HCT116 (cell line): Measurements from ENCODE around the gene SIT1. TPM values are rescaled to one million over a fixed set of nuclear protein-coding genes. Genes with fewer than 3 reads are reported as not detected.
A peak's percentile ranks its signal among the peaks of the same experiment; 100 is the strongest.

ENCODE experiments used
- ATAC-seq: fragments of 200-7000 bp; cut with Tn5 transposase; 2 replicates; pipeline ENCODE4 v1.9.1; 2020; ENCODE audit warnings: mild to moderate bottlenecking, moderate library complexity
- BruUV-seq: library from RNA; stranded (reverse); fragments of 400-500 nt; replicated peaks from 2 replicates; lab custom pipeline; 2021; lab: Mats Ljungman, UMichigan
- CTCF ChIA-PET: fragments of 300-600 bp; sonication (Branson Sonifier 250); formaldehyde crosslinking; loops from one replicate; lab custom pipeline; 2021; ENCODE audit warnings: antibody characterized with exemption; lab: Charles Lee
- POLR2A ChIA-PET: fragments of 300-600, 350-600 bp; sonication (Branson Sonifier 250); formaldehyde crosslinking; loops from one replicate; lab custom pipeline; 2021; ENCODE audit warnings: antibody characterized with exemption; lab: Charles Lee
- RAD21 ChIA-PET, 2 experiments: fragments of 300-600 bp; sonication (Branson Sonifier 250); formaldehyde crosslinking; loops; one replicate each; lab custom pipeline; 2023; ENCODE audit warnings: low total read pairs in 2 of 2; ENCODE audit not compliant: uncharacterized antibody in 2 of 2, unreplicated experiment in 2 of 2, low non-redundant PET in 1 of 2; lab: Charles Lee
- DNase-seq: peaks from one replicate; pipeline ENCODE4 v3.0.0-alpha.2; 2010; ENCODE audit warnings: low read depth, low spot score
- H2AFZ ChIP-seq: fragments of 200-600 bp; shearing (Covaris generic), sonication (generic); 2 replicates; pipeline ENCODE4 v1.6.1; 2017; ENCODE audit warnings: low read depth, mixed run types, mixed read lengths, antibody characterized with exemption, low read length; ENCODE audit not compliant: poor library complexity, severe bottlenecking
- H3K27ac ChIP-seq: 2 replicates; pipeline ENCODE4 v1.5.1; 2012; ENCODE audit warnings: low read depth, low read length
- H3K27me3 ChIP-seq: fragments of 200-600 bp; sonication (generic); 2 replicates; pipeline ENCODE4 v1.6.1; 2016; ENCODE audit warnings: mixed run types, low read length, mixed read lengths; ENCODE audit not compliant: insufficient read depth
- H3K36me3 ChIP-seq, 2 experiments: fragments of 200-500 bp in 1 of 2; fragments of 200-600 bp in 1 of 2; sonication (Bioruptor generic) in 1 of 2; sonication (generic) in 1 of 2; 2 replicates each; pipeline versions ENCODE4 v1.5.1 to v1.6.1; 2014 to 2016; ENCODE audit warnings: low read length in 2 of 2, inconsistent platforms in 1 of 2, mixed read lengths in 1 of 2, mixed run types in 1 of 2; ENCODE audit not compliant: insufficient read depth in 2 of 2, control insufficient read depth in 1 of 2
- H3K4me1 ChIP-seq, 2 experiments: fragments of 200-600 bp in 1 of 2; sonication (generic) in 1 of 2; 2 replicates each; pipeline versions ENCODE4 v1.5.1 to v1.6.1; 2012 to 2017; ENCODE audit warnings: low read length in 2 of 2, inconsistent platforms in 1 of 2, mild to moderate bottlenecking in 1 of 2, mixed read lengths in 1 of 2, mixed run types in 1 of 2, moderate library complexity in 1 of 2; ENCODE audit not compliant: insufficient read depth in 2 of 2, control insufficient read depth in 1 of 2
- H3K4me2 ChIP-seq: fragments of 200-600 bp; sonication (generic); 2 replicates; pipeline ENCODE4 v1.6.1; 2017; ENCODE audit warnings: mixed run types, low read length, mixed read lengths
- H3K4me3 ChIP-seq, 2 experiments: fragments of 200-600 bp in 1 of 2; sonication (generic) in 1 of 2; replicated peaks in 1 of 2; 2 replicates each; pipeline ENCODE4 v1.5.1; 2011 to 2016; ENCODE audit warnings: low read length in 2 of 2, control low read depth in 1 of 2, low read depth in 1 of 2, mild to moderate bottlenecking in 1 of 2, mixed read lengths in 1 of 2, mixed run types in 1 of 2
- H3K79me2 ChIP-seq: fragments of 200-600 bp; sonication (generic); 2 replicates; pipeline ENCODE4 v1.6.1; 2017; ENCODE audit warnings: mild to moderate bottlenecking, mixed run types, low read length, moderate library complexity, mixed read lengths; ENCODE audit not compliant: insufficient read depth
- H3K9ac ChIP-seq: fragments of 200-600 bp; sonication (generic); 2 replicates; pipeline ENCODE4 v1.6.1; 2016; ENCODE audit warnings: low read length, mixed read lengths
- H3K9me2 ChIP-seq: fragments of 200-600 bp; sonication (generic), shearing (Covaris generic); 2 replicates; pipeline ENCODE4 v1.6.1; 2017; ENCODE audit warnings: mixed run types, mild to moderate bottlenecking, moderate library complexity; ENCODE audit not compliant: insufficient read depth
- H3K9me3 ChIP-seq, 2 experiments: fragments of 200-500 bp in 1 of 2; fragments of 200-600 bp in 1 of 2; sonication (Bioruptor generic) in 1 of 2; sonication (generic) in 1 of 2; 2 replicates each; pipeline ENCODE4 v1.6.1; 2014 to 2017; ENCODE audit warnings: low read length in 2 of 2, mixed read lengths in 2 of 2, inconsistent platforms in 1 of 2, low read depth in 1 of 2, mild to moderate bottlenecking in 1 of 2, mixed run types in 1 of 2, moderate library complexity in 1 of 2; ENCODE audit not compliant: control insufficient read depth in 1 of 2, insufficient read depth in 1 of 2
- H4K20me1 ChIP-seq: fragments of 200-600 bp; sonication (generic), shearing (Covaris generic); 2 replicates; pipeline ENCODE4 v1.6.1; 2017; ENCODE audit warnings: mixed run types, mild to moderate bottlenecking, moderate library complexity; ENCODE audit not compliant: insufficient read depth
- ATF3 ChIP-seq: IDR thresholded peaks from 2 replicates; pipeline ENCODE4 v1.6.1; 2012
- CBX3 ChIP-seq: IDR thresholded peaks from 2 replicates; pipeline ENCODE4 v1.6.1; 2012; ENCODE audit warnings: low read depth
- CTCF ChIP-seq, 3 experiments: fragments of 200-600 bp in 1 of 3; sonication (generic) in 1 of 3; IDR thresholded peaks in 2 of 3; conservative IDR thresholded peaks in 1 of 3; 2 replicates each; pipeline ENCODE4 v1.5.1; 2012 to 2017; ENCODE audit warnings: low read depth in 2 of 3, low read length in 2 of 3, antibody characterized with exemption in 1 of 3, borderline replicate concordance in 1 of 3, control low read depth in 1 of 3, mild to moderate bottlenecking in 1 of 3, mixed read lengths in 1 of 3, mixed run types in 1 of 3, moderate library complexity in 1 of 3; ENCODE audit not compliant: insufficient read depth in 1 of 3
- EGR1 ChIP-seq: IDR thresholded peaks from 2 replicates; pipeline ENCODE4 v1.6.1; 2012; ENCODE audit warnings: low read depth
- EZH2 ChIP-seq: fragments of 200-600 bp; sonication (generic); IDR thresholded peaks from 2 replicates; pipeline ENCODE4 v1.6.1; 2017; ENCODE audit warnings: antibody characterized with exemption, mixed run types
- EZH2phosphoT487 ChIP-seq: fragments of 200-600 bp; IDR thresholded peaks from 2 replicates; pipeline ENCODE4 v1.6.1; 2018; ENCODE audit warnings: antibody characterized with exemption, borderline replicate concordance
- FOSL1 ChIP-seq: IDR thresholded peaks from 2 replicates; pipeline ENCODE4 v1.6.1; 2012; ENCODE audit warnings: low read depth
- JUND ChIP-seq: IDR thresholded peaks from 2 replicates; pipeline ENCODE4 v1.6.1; 2012
- MAX ChIP-seq: IDR thresholded peaks from 2 replicates; pipeline ENCODE4 v1.6.1; 2012
- POLR2A ChIP-seq: IDR thresholded peaks from 2 replicates; pipeline ENCODE4 v1.7.0; 2011; ENCODE audit warnings: borderline replicate concordance; ENCODE audit not compliant: insufficient read depth, insufficient read length; ENCODE audit errors: extremely low read depth
- POLR2AphosphoS5 ChIP-seq: IDR thresholded peaks from 2 replicates; pipeline ENCODE4 v1.6.1; 2011; ENCODE audit warnings: mild to moderate bottlenecking, low read depth, low read length, moderate library complexity
- REST ChIP-seq: IDR thresholded peaks from 2 replicates; pipeline ENCODE4 v1.6.1; 2012; ENCODE audit warnings: low read depth
- SIN3A ChIP-seq: IDR thresholded peaks from 2 replicates; pipeline ENCODE4 v1.6.1; 2012; ENCODE audit warnings: low read depth
- SRF ChIP-seq: IDR thresholded peaks from 2 replicates; pipeline ENCODE4 v1.6.1; 2012; ENCODE audit warnings: low read depth
- TCF7L2 ChIP-seq: IDR thresholded peaks from 2 replicates; pipeline ENCODE4 v1.7.0; 2011; ENCODE audit warnings: borderline replicate concordance, inconsistent platforms; ENCODE audit not compliant: insufficient read depth, insufficient read length; ENCODE audit errors: extremely low read depth
- YY1 ChIP-seq: IDR thresholded peaks from 2 replicates; pipeline ENCODE4 v1.6.1; 2011; ENCODE audit warnings: low read length, low read depth, moderate library complexity, mild to moderate bottlenecking; ENCODE audit not compliant: insufficient replicate concordance; ENCODE audit errors: extremely low read depth
- ZBTB33 ChIP-seq: IDR thresholded peaks from 2 replicates; pipeline ENCODE4 v1.6.1; 2011; ENCODE audit warnings: mild to moderate bottlenecking, low read length, moderate library complexity; ENCODE audit not compliant: insufficient replicate concordance; ENCODE audit errors: extremely low read depth
- intact Hi-C: fragments of 100-400 bp; cut with micrococcal nuclease; formaldehyde crosslinking; loops from 2 replicates; pipeline ENCODE4 v1.10.0; 2022
- total RNA-seq: library from RNA; stranded (reverse); gene quantifications from one replicate; pipeline ENCODE4 v1.2.1, GENCODE V29; 2021; ENCODE audit not compliant: unreplicated experiment

The SIT1 gene
- total RNA-seq, 1 experiment from 2014 or later = not detected

- ChIA-PET POLR2A (interaction anchor here (0.8 to 2.9 kb wide), 4 partner anchors 9 to 75 kb away, joined by 3 to 11 read pairs (median 6); partner anchors contain the start of genes CREB3 and TLN1), CTCF (interaction anchor here (0.7 to 2.6 kb wide), 6 partner anchors 10 to 79 kb away, joined by 3 to 12 read pairs (median 6); partner anchors contain the start of genes CREB3 and TLN1), RAD21 (interaction anchor here in 1 of 2 experiments (0.8 kb wide), 1 partner anchor 40 kb away, joined by 3 read pairs; no protein-coding TSS in a partner anchor)
- BruUV-seq = no TSS peak
- Histone ChIP-seq H3K36me3 (peaks cover 5 to 14% of the 10 kb centered on the region in 2 experiments; a peak in 2 of 4 replicates), H2AFZ (peak overlapping the region; percentile 70), H3K27ac (peak overlapping the region; percentile 85; the same call in 1 of the 2 replicates), H3K27me3 (no peaks in the 10 kb centered on the region), H3K4me1 (peaks cover 10 to 40% of the 10 kb centered on the region in 2 experiments; a peak in 3 of 4 replicates), H3K4me3 (peak overlapping the region in 1 of 2 experiments; percentile 28; a peak in 1 of 4 replicates), H3K79me2 (no peaks in the 10 kb centered on the region; the same call in 1 of the 2 replicates), H3K9ac (peak overlapping the region; percentile 90), H3K4me2 (peak overlapping the region; percentile 79), H3K9me2 (no peaks in the 10 kb centered on the region), H4K20me1 (no peaks in the 10 kb centered on the region), H3K9me3 (no peaks in the 10 kb centered on the region)
- ATAC-seq (no peak), DNase-seq (no peak)
- intact Hi-C loops = loop anchor here (1.0 to 10.0 kb wide), 4 partner anchors 34 to 542 kb away; partner anchors contain the start of genes ATOSB, CREB3, TESK1 and TLN1
- TF ChIP-seq CTCF (IDR thresholded peaks at IDR 0.05 in 2 of 3, conservative IDR thresholded peaks at IDR 0.05 in 1 of 3; ENCODE audit: borderline replicate concordance in 1 of 3, insufficient read depth in 1 of 3, low read depth in 2 of 3, low read length in 2 of 3) (no peak), MAX (no peak), JUND (no peak), EZH2phosphoT487 (no peak), TCF7L2 (no peak), SRF (no peak), ZBTB33 (no peak), EZH2 (no peak), FOSL1 (no peak), ATF3 (no peak), YY1 (no peak), REST (no peak), EGR1 (no peak), POLR2AphosphoS5 (no peak), SIN3A (no peak), CBX3 (no peak), POLR2A (no peak)
Observed at GRCh38 chr9:35656831-35657545, 6.3 kb upstream of the SIT1 start.
